ENCODE measurements around the gene TMEM131. TPM values are rescaled to one million over a fixed set of nuclear protein-coding genes. Genes with fewer than 3 reads are reported as not detected.

Gene TMEM131
- total RNA-seq, 2 experiments from 2014 or later: 31.3 to 31.9 TPM

GRCh38 chr2:97952357-97952756, 43.4 kb downstream of the TMEM131 start:
- Mint-ChIP-seq H3K9me3 (no peaks in the 10 kb centered on the region), H3K4me1 (peaks cover 19% of the 10 kb centered on the region), H3K27me3 (no peaks in the 10 kb centered on the region), H3K36me3 (ENCODE audit: low read depth) (peaks cover 4% of the 10 kb centered on the region), H3K4me3 (no peak overlapping the region), H3K27ac (no peak overlapping the region)
- no peak for DNase-seq
- ChIA-PET CTCF (interaction anchor here (1.4 kb wide), 1 partner anchor 146 kb away, joined by 3 read pairs; no protein-coding TSS in a partner anchor), POLR2A (no interaction called here)

GRCh38 chr2:97951155-97951680, 44.5 kb downstream of the TMEM131 start:
- DNase-seq: no peak
- H3K36me3 Mint-ChIP-seq (ENCODE audit: low read depth): peaks cover 4% of the 10 kb centered on the region
- no peaks in the 10 kb centered on the region for H3K27me3 Mint-ChIP-seq
- H3K4me1 Mint-ChIP-seq: peaks cover 18% of the 10 kb centered on the region
- ChIA-PET CTCF (no interaction called here), POLR2A (no interaction called here)
- H3K9me3 Mint-ChIP-seq: no peaks in the 10 kb centered on the region
- no peak overlapping the region for H3K4me3 Mint-ChIP-seq
- no peak overlapping the region for H3K27ac Mint-ChIP-seq

DNA sequence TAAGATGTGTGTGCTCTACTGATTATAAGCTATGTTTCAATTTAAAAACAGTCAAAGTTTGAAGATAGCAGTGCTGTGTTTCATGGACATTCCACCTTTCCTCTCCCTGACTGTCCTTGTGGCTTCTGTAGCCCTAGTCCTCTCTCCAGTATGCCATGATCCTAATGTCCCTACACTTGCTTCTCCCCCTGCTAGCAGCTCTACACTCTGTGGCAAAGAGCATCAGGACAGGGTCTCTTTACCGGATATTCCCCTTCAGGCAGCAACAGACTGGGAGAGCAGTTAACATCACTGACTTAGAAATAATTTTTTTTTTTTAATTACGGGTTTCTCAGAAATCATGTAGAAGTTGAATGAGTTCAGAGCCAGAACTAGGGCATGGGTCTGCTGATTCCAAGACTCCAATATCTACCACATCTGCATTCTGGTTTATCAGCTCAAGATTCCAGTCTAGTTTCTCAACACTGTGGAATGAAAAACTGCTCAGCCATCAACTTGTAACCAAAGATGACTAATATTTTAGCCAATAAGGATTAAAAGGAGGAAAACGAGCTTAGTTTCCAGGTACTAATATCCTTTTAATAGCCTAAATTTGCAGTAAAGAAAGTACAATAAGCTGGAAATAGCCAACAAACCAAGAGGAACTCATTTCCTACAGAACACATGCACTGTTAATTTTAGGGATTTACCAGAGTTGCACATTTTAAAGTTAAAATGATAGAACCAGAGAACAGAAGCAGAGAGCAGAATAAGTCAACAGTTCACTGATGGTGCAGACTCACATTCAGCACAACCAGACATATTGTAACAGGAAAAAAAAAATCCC, 45.2 kb downstream of the TMEM131 start:
- peaks cover 4% of the 10 kb centered on the region for H3K36me3 Mint-ChIP-seq (ENCODE audit: low read depth)
- no peaks in the 10 kb centered on the region for H3K9me3 Mint-ChIP-seq
- ChIA-PET CTCF (no interaction called here), POLR2A (no interaction called here)
- H3K27me3 Mint-ChIP-seq: no peaks in the 10 kb centered on the region
- no peak for DNase-seq
- H3K27ac Mint-ChIP-seq: no peak overlapping the region
- no peak overlapping the region for H3K4me3 Mint-ChIP-seq
- peaks cover 13% of the 10 kb centered on the region for H3K4me1 Mint-ChIP-seq

DNA sequence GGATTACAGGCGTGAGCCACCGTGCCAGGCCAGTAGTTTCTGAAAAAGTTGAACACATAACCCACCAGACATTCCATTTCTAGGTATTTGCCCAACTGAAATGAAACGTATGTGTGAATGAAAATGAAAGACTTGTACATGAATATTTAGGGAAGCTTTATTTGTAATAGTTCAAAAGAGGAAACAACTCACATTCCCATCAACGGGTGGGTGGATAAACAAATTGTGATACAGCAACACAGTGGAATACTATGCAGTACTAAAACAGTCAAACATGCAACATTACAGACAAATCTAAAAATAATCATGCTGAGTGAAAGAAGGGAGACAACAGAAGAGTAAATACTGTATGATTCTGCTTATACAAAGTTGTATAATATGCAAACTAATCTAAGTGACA, 46.8 kb downstream of the TMEM131 start:
- H3K27me3 Mint-ChIP-seq: no peaks in the 10 kb centered on the region
- H3K27ac Mint-ChIP-seq: no peak overlapping the region
- DNase-seq: no peak
- no peaks in the 10 kb centered on the region for H3K9me3 Mint-ChIP-seq
- H3K36me3 Mint-ChIP-seq (ENCODE audit: low read depth): peaks cover 4% of the 10 kb centered on the region
- H3K4me1 Mint-ChIP-seq: peaks cover 11% of the 10 kb centered on the region
- POLR2A ChIA-PET: no interaction called here
- CTCF ChIA-PET: no interaction called here
- H3K4me3 Mint-ChIP-seq: no peak overlapping the region

- Mint-ChIP-seq H3K4me3 (no peak overlapping the region), H3K4me1 (peaks cover 2% of the 10 kb centered on the region), H3K27me3 (no peaks in the 10 kb centered on the region), H3K36me3 (ENCODE audit: low read depth) (peaks cover 8% of the 10 kb centered on the region), H3K9me3 (peaks cover 7% of the 10 kb centered on the region), H3K27ac (no peak overlapping the region)
- ChIA-PET CTCF (no interaction called here), POLR2A (no interaction called here)
- DNase-seq: no peak
Observed at GRCh38 chr2:97945791-97946190, 50.0 kb downstream of the TMEM131 start.

GRCh38 chr2:97936881-97937280, 58.9 kb downstream of the TMEM131 start:
- DNase-seq: no peak
- peaks cover 11% of the 10 kb centered on the region for H3K36me3 Mint-ChIP-seq (ENCODE audit: low read depth)
- POLR2A ChIA-PET: no interaction called here
- no peak overlapping the region for H3K27ac Mint-ChIP-seq
- peaks cover 18% of the 10 kb centered on the region for H3K4me1 Mint-ChIP-seq
- H3K27me3 Mint-ChIP-seq: no peaks in the 10 kb centered on the region
- H3K4me3 Mint-ChIP-seq: no peak overlapping the region
- peaks cover 5% of the 10 kb centered on the region for H3K9me3 Mint-ChIP-seq
- CTCF ChIA-PET: interaction anchor here (0.6 kb wide), 1 partner anchor 20 kb away, joined by 3 read pairs; no protein-coding TSS in a partner anchor

- H3K4me1 Mint-ChIP-seq: peaks cover 18% of the 10 kb centered on the region
Observed at GRCh38 chr2:97936199-97936598, 59.5 kb downstream of the TMEM131 start.

GRCh38 chr2:97935719-97936161, 60.0 kb downstream of the TMEM131 start:
- H3K27ac Mint-ChIP-seq: no peak overlapping the region
- no peak for DNase-seq
- H3K27me3 Mint-ChIP-seq: no peaks in the 10 kb centered on the region
- H3K36me3 Mint-ChIP-seq (ENCODE audit: low read depth): peaks cover 5% of the 10 kb centered on the region
- POLR2A ChIA-PET: interaction anchor here (0.9 kb wide), 1 partner anchor 66 kb away, joined by 3 read pairs; no protein-coding TSS in a partner anchor
- CTCF ChIA-PET: no interaction called here
- peaks cover 18% of the 10 kb centered on the region for H3K4me1 Mint-ChIP-seq
- H3K9me3 Mint-ChIP-seq: no peaks in the 10 kb centered on the region
- H3K4me3 Mint-ChIP-seq: no peak overlapping the region

More at GRCh38 chr2:97936199-97936598, 59.5 kb downstream of the TMEM131 start:
- no peaks in the 10 kb centered on the region for H3K9me3 Mint-ChIP-seq
- ChIA-PET CTCF (no interaction called here), POLR2A (interaction anchor here (0.9 kb wide), 1 partner anchor 66 kb away, joined by 3 read pairs; no protein-coding TSS in a partner anchor)
- H3K36me3 Mint-ChIP-seq (ENCODE audit: low read depth): peaks cover 6% of the 10 kb centered on the region
- H3K27me3 Mint-ChIP-seq: no peaks in the 10 kb centered on the region
- DNase-seq: no peak
- H3K27ac Mint-ChIP-seq: no peak overlapping the region
- no peak overlapping the region for H3K4me3 Mint-ChIP-seq

- H3K4me1 Mint-ChIP-seq: peaks cover 18% of the 10 kb centered on the region
- CTCF ChIA-PET: interaction anchor here (1.1 kb wide), 1 partner anchor 126 kb away, joined by 4 read pairs; no protein-coding TSS in a partner anchor
Observed at GRCh38 chr2:97932975-97933662, 62.6 kb downstream of the TMEM131 start.

DNA sequence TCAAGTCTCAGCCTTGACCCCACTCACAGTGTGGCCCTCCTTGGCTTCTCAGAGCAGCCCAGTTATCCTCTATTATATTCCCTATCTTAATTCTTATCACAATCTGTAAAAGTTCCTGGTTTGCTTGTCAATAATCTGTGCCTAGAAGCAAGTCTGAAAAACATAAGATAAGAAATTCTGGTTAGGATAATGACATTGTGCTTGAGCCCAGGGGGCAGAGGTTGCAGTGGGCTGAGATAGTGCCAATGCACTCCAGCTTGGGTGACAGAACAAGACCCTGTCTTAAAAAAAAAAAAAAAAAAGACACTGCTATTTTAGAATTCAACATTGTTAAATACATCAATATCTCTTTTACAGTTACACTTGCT, 63.9 kb downstream of the TMEM131 start:
- no peak for DNase-seq
- no peaks in the 10 kb centered on the region for H3K27me3 Mint-ChIP-seq
- no peak overlapping the region for H3K27ac Mint-ChIP-seq
- CTCF ChIA-PET: interaction anchor here (1.1 kb wide), 1 partner anchor 125 kb away, joined by 4 read pairs; no protein-coding TSS in a partner anchor
- no peaks in the 10 kb centered on the region for H3K9me3 Mint-ChIP-seq
- H3K36me3 Mint-ChIP-seq (ENCODE audit: low read depth): no peaks in the 10 kb centered on the region
- peaks cover 18% of the 10 kb centered on the region for H3K4me1 Mint-ChIP-seq
- no peak overlapping the region for H3K4me3 Mint-ChIP-seq
- POLR2A ChIA-PET: interaction anchor here (1.1 kb wide), 1 partner anchor 61 kb away, joined by 3 read pairs; no protein-coding TSS in a partner anchor

More at GRCh38 chr2:97932975-97933662, 62.6 kb downstream of the TMEM131 start:
- Mint-ChIP-seq H3K27me3 (no peaks in the 10 kb centered on the region), H3K9me3 (no peaks in the 10 kb centered on the region), H3K4me3 (no peak overlapping the region), H3K27ac (no peak overlapping the region), H3K36me3 (ENCODE audit: low read depth) (no peaks in the 10 kb centered on the region)
- POLR2A ChIA-PET: interaction anchor here (1.1 kb wide), 1 partner anchor 63 kb away, joined by 3 read pairs; no protein-coding TSS in a partner anchor
- no peak for DNase-seq

- ChIA-PET CTCF (no interaction called here), POLR2A (no interaction called here)
- no peaks in the 10 kb centered on the region for H3K27me3 Mint-ChIP-seq
- no peak overlapping the region for H3K27ac Mint-ChIP-seq
- H3K4me3 Mint-ChIP-seq: no peak overlapping the region
- peaks cover 16% of the 10 kb centered on the region for H3K4me1 Mint-ChIP-seq
- H3K9me3 Mint-ChIP-seq: no peaks in the 10 kb centered on the region
- peaks cover 5% of the 10 kb centered on the region for H3K36me3 Mint-ChIP-seq (ENCODE audit: low read depth)
- no peak for DNase-seq
Observed at GRCh38 chr2:97931118-97931857, 64.5 kb downstream of the TMEM131 start.

GRCh38 chr2:97928591-97928990, 67.2 kb downstream of the TMEM131 start:
- Mint-ChIP-seq H3K36me3 (ENCODE audit: low read depth) (peaks cover 18% of the 10 kb centered on the region), H3K9me3 (no peaks in the 10 kb centered on the region), H3K27ac (no peak overlapping the region), H3K4me1 (peaks cover 3% of the 10 kb centered on the region), H3K27me3 (no peaks in the 10 kb centered on the region), H3K4me3 (no peak overlapping the region)
- POLR2A ChIA-PET: no interaction called here
- CTCF ChIA-PET: no interaction called here
- no peak for DNase-seq

DNA sequence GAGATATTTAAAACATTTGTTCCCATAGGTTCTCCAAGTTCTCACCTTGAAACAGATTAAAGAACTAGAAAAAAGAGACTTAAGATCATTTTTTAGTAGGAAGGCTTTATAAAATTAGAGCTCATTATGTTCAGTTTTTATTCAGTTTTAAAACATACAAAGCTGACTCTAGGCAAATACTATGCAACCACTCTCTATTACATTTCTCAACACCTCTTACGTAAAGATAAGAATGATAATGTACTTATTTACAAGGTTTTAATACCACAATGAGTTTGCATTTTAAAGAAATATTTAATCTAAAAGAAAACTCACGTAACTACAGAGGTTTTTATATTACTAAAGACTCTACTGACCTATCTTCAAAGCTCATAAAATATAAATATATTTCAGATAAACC, 68.8 kb downstream of the TMEM131 start:
- H3K9me3 Mint-ChIP-seq: no peaks in the 10 kb centered on the region
- no peak overlapping the region for H3K4me3 Mint-ChIP-seq
- DNase-seq: no peak
- H3K27me3 Mint-ChIP-seq: no peaks in the 10 kb centered on the region
- H3K4me1 Mint-ChIP-seq: no peaks in the 10 kb centered on the region
- ChIA-PET POLR2A (no interaction called here), CTCF (no interaction called here)
- H3K27ac Mint-ChIP-seq: no peak overlapping the region
- peaks cover 25% of the 10 kb centered on the region for H3K36me3 Mint-ChIP-seq (ENCODE audit: low read depth)
